Right kidney (tissue), 9 donors: ENCODE data around the gene SLC9B2.
A peak's percentile ranks its signal among the peaks of the same experiment; 100 is the strongest.

Experiments
- DNase-seq: peaks from one replicate; pipeline ENCODE4 v3.0.0-alpha.2; 2016
- long read RNA-seq, 8 donors: transcript quantifications; one replicate each; lab custom pipeline, GENCODE V29; 2026

The SLC9B2 gene, protein sequence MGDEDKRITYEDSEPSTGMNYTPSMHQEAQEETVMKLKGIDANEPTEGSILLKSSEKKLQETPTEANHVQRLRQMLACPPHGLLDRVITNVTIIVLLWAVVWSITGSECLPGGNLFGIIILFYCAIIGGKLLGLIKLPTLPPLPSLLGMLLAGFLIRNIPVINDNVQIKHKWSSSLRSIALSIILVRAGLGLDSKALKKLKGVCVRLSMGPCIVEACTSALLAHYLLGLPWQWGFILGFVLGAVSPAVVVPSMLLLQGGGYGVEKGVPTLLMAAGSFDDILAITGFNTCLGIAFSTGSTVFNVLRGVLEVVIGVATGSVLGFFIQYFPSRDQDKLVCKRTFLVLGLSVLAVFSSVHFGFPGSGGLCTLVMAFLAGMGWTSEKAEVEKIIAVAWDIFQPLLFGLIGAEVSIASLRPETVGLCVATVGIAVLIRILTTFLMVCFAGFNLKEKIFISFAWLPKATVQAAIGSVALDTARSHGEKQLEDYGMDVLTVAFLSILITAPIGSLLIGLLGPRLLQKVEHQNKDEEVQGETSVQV
- long read RNA-seq, donor 1, partial matches to known transcripts = 0 of 1 reads
- long read RNA-seq, donor 1, other reads (novel, unspliced or antisense) = 0 of 1 reads
- long read RNA-seq, donor 2 = 0 reads
- long read RNA-seq, donor 3 = 0 reads
- long read RNA-seq, donor 4, partial matches to known transcripts = 0 of 1 reads
- long read RNA-seq, donor 4, other reads (novel, unspliced or antisense) = 0 of 1 reads
- long read RNA-seq, donor 5, partial matches to known transcripts = 0 of 2 reads
- long read RNA-seq, donor 5, other reads (novel, unspliced or antisense) = 0 of 2 reads
- long read RNA-seq, donor 6 = 0 reads
- long read RNA-seq, donor 7, partial matches to known transcripts = 0 of 1 reads
- long read RNA-seq, donor 7, other reads (novel, unspliced or antisense) = 0 of 1 reads
- long read RNA-seq, donor 8, partial matches to known transcripts = 0 of 2 reads
- long read RNA-seq, donor 8, other reads (novel, unspliced or antisense) = 0 of 2 reads

GRCh38 chr4:103076747-103077347 lies at the start of gene SLC9B2:
Gene SLC9B2, minus strand, starts transcription at chr4:103076761. Its CDS starts 9,211 bp downstream, at chr4:103067550.
- DNase-seq = no peak

GRCh38 chr4:103126126-103126525 lies 49.6 kb upstream of the SLC9B2 start:
- DNase-seq = no peak

DNA sequence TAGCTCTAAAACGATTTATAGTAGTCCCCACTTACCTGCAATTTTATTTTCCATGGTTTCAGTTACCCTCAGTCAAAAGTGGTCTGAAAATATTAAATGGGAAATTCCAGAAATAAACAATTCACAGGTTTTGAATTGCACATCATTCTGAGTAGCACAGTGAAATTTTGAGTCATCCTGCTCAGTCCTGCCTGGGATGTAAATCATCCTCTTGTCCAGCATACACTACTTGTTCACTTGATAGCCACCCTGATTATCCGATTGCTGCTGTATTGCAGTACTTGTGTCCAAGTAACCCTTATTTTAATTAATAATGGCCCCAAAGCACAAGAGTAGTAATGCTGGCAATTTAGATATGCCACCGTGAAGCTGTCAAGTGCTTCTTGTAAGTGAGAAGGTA lies 46.6 kb upstream of the SLC9B2 start:
- DNase-seq = no peak

GRCh38 chr4:103118166-103118565 lies 41.6 kb upstream of the SLC9B2 start:
- no peak for DNase-seq

DNA sequence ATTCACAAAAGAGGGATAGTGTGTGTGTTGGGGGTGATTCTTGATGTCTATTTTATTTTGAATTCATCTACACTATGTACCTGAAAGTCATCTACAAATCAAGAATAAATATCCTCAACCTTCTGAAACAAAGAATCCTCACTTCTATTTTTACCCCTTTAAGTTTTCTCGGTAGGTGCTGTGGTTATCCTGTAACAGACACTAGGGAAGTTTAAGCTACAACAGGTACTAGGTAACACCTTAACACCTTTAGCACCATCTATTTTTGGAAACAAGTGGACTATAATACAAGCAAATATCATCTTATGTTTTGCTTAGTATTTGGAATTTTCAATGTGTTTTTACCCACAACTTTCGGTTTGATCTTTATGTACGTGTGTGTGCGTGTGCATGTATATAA lies 35.0 kb upstream of the SLC9B2 start:
- no peak for DNase-seq

GRCh38 chr4:103108542-103108941 lies 32.0 kb upstream of the SLC9B2 start:
- no peak for DNase-seq

DNA sequence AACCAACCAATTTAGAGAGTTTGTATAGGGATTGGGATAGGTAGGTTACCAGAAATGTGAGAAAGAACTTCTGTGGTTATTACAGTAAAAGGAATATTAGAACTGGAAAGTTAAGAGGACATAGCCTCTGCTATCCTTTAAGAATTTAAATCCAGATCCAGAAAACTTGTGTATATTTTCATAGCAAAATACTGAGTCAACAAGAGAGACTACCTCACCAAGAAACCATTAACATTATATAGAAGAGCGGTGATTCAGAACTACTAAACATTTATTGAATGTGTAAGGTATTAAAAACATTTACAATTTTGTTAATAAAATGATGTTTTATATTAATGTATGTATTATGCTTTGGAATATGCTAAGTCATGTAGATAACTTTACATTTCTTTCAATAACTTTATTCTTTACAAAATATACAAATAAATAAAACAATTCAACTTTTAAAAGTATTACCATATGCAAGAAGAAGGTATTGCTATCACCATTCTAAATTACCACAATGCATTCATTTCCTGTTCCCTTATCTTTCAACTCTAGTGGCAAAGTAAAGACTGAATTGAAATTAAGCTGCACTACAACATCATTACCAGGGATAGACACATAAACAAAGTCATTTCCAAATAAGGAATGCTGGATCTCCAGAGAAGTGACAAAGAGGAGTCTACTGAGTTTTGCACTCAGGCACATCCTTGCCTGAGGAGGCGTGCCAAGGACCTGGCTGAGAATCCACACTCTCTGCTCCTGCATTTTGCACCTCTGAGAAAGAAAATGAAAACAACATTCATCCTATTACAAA lies 29.2 kb upstream of the SLC9B2 start:
- DNase-seq = no peak

DNA sequence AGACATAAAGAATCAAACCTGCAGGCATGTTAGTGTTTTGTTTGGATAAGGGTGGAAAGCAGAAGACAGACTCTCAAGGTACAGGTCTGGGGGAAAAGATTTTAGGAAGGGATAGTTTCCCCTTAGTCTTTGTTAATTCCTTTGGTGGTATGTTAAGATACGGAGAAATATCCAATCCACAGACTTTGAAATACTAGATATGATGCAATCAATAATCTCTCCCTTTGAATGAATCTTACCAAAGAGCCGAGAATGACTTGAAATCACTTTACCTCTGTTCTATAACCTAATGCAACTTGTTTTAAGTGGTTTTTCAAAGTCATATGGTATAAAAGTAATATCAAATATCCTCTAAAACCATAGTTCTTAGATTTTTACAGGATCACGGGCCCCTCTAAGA lies 28.3 kb upstream of the SLC9B2 start:
- DNase-seq = no peak

GRCh38 chr4:103100691-103101090 lies 24.1 kb upstream of the SLC9B2 start:
- no peak for DNase-seq

DNA sequence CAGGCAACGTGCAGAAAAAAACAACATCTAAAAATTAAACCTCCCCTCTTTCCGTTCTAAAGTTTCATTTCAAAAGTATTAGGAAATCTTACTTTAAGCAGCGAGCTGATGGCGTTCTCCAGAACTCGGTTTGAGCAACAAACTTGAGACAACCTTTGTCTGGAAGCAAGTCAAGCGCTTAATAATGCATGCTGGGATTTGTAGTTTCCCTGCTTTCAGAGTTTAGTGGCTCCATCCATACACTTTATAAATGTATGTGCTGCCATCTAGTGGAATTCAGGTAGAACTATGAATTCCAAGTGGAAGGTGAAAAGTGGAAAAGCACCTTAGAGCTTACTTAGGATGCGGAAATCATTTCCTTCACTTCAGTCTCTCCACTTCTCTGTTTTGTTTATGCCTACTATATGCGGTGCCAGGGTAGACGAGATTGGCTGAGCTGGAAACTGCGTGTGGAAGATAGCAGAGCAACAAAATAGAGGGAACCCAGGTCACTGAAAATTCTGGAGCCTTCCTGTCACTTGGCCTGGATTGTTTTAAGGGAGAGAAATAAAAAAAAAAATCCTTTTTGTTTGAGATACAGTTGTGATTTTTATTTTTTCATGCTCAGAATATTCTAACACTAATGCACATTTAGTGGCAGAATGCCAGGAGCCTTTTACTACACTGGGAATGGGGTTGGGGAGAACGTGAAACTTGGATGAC lies 23.3 kb upstream of the SLC9B2 start, which contains the start of gene BDH2:
BDH2 (minus strand) TSS at position 144 of the 702 bp plus-strand sequence. CDS start 3,580 bp downstream, outside the sequence.
- DNase-seq = peak; percentile 31

GRCh38 chr4:103098756-103099440 lies 22.3 kb upstream of the SLC9B2 start:
- peak; percentile 52 for DNase-seq

- DNase-seq = no peak
Observed at GRCh38 chr4:103098341-103098740, 21.8 kb upstream of the SLC9B2 start.

DNA sequence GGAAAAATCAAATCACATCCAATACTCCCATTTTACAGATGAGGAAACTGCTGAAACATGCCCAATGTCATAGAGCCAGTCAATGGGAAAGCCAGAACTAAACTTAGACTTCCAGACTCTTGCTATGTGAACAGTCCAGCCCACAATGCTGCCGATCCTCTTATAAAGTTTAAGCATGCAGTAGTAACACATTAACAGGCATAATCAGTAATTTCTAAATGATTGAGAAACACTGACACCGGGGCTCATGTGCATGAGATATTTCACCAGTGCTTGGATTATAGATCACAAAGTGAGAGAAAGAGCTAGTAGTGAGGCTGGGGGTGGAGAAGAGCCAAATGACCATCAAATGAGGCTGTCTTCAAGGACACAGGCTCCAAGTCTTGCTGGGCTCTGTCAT lies 20.6 kb upstream of the SLC9B2 start:
- DNase-seq = no peak

- DNase-seq = no peak
Observed at GRCh38 chr4:103095080-103095479, 18.5 kb upstream of the SLC9B2 start.

DNA sequence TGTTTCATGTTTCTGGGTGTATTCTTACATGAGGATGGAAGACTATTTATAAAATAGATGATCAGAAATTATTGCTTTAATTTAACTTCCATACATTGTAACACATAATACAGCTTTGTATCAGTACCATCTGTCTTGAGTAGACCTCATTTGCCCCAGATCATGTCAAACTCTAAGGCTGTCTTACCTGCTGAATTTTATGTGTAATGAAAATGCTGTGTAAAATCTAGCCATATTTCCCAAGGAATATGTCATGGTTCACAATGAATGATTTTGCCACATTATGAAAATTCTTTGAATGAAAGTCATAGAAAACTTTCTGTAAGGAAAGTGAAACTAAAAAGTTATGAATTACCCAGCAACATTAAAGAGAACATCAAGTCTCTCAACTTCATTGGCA lies 15.7 kb upstream of the SLC9B2 start:
- no peak for DNase-seq

GRCh38 chr4:103091601-103092223 lies 15.2 kb upstream of the SLC9B2 start:
- DNase-seq = peak; percentile 22

DNA sequence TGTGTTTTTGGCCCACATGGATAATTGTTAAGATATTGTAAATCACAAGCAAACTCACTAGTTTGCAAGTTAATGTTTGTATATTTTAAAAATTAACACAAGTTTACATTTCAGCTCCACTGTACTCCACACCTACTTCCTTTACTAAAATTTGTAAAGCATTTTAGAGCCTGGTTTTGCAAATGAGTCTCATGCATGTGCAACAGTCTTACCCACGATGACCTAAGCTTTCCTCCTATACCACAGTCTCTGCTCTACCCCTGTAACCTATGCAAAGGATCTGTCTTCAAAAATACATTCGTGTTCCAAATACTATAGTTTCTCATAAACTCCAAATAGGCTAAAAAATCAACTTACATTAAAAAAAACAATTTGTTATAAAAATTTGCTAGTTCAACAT lies 12.9 kb upstream of the SLC9B2 start:
- DNase-seq = no peak

GRCh38 chr4:103086551-103086950 lies 10.0 kb upstream of the SLC9B2 start:
- no peak for DNase-seq

GRCh38 chr4:103085555-103086196 lies 9.1 kb upstream of the SLC9B2 start:
- no peak for DNase-seq
